ENCODE data around the gene TPCN1.

The TPCN1 gene

DNA sequence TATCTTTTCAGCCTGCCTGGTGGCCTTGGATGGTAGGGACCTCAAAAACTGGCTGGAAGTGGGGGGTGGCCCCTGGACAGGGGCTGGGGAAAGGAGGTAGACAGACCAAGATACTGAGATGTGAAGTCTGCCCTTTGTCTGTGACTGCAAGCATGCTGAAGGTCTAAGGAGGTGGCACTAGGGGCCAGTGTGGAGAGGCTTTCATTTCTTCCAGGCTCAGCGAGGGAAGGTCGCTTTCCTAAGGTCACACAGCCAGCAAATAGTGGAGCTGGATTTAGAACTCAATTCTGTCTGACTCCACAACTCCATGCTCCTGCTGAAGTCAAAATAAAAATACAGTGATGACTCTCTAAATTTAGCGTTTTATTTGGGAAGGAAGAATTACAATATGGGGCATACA lies 125.8 kb downstream of the TPCN1 start:
- no peak for DNase-seq

DNA sequence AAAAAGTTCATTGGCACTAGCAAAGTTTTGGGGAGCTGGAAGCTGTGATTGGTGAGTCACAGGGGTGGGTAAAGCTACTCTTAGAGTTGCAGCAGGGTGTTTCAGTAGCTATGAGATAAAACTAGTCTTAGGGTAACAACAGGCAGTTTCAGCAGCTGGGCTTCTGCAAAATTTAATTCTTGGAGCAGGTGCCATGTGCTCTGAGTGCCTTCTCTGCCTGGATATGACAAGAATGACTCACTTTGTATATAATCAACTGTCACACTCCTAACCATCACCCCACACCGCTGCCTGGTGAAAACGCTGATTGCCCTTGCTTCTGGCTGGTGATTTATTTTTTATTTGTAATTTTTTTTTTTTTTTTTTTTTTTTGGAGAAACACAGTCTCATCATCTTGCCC lies 126.6 kb downstream of the TPCN1 start:
- DNase-seq, result no peak
